GM10266 (cell line): ENCODE results near the gene ERGIC1.

ENCODE experiments used
- DNase-seq: peaks from one replicate; pipeline ENCODE4 v3.0.0; 2012; ENCODE audit errors: extremely low spot score
- CTCF ChIP-seq: IDR thresholded peaks from 2 replicates; pipeline ENCODE4 v1.5.1; 2012; ENCODE audit warnings: mild to moderate bottlenecking, low read depth; ENCODE audit not compliant: control insufficient read depth, insufficient read depth; ENCODE audit errors: missing control alignments

Gene ERGIC1

GRCh38 chr5:172954751-172955159, 120.7 kb downstream of the ERGIC1 start:
- no peak for TF ChIP-seq CTCF
- DNase-seq, result no peak

- no peak for TF ChIP-seq CTCF
- no peak for DNase-seq
These were observed 122.2 kb downstream of the ERGIC1 start for GRCh38 chr5:172956228-172956627.

GRCh38 chr5:172956936-172957335, 122.9 kb downstream of the ERGIC1 start:
- no peak for TF ChIP-seq CTCF
- no peak for DNase-seq

- DNase-seq, result no peak
- TF ChIP-seq CTCF, result no peak
These were observed 123.4 kb downstream of the ERGIC1 start for GRCh38 chr5:172957458-172957857.

- DNase-seq, result peak; percentile 90
- no peak for TF ChIP-seq CTCF
These were observed 124.4 kb downstream of the ERGIC1 start for GRCh38 chr5:172958331-172959046.

- no peak for TF ChIP-seq CTCF
- DNase-seq, result no peak
These were observed 126.1 kb downstream of the ERGIC1 start for GRCh38 chr5:172959824-172960799.
